Left renal pelvis (tissue), 4 donors: Measurements from ENCODE around the gene FKBP5. TPM values are rescaled to one million over a fixed set of nuclear protein-coding genes. Genes with fewer than 3 reads are reported as not detected.
"Not testable (repeated sequence)": the region's sequence is repeated elsewhere in the genome, so short reads cannot be mapped to it uniquely, and the experiment has no call there.

Experiments
- DNase-seq, 4 donors: peaks; one replicate each; pipeline ENCODE4 v3.0.0-alpha.2; 2013; ENCODE audit warnings: low read depth in 4 of 4, low spot score in 3 of 4
- polyA plus RNA-seq, 4 donors: library from polyadenylated mRNA; unstranded; fragments of 120-200 nt; gene quantifications; one replicate each; pipeline ENCODE4 v1.2.1, GENCODE V29; 2013; ENCODE audit not compliant: insufficient read length in 4 of 4

Gene FKBP5
- polyA plus RNA-seq, 4 donors, result 18.0 to 32.7 (median 26.0) TPM

- no peak for DNase-seq
Measured at GRCh38 chr6:35594503-35595186, 94.1 kb downstream of the FKBP5 start.

GRCh38 chr6:35592178-35592577, 96.5 kb downstream of the FKBP5 start:
- no peak for DNase-seq

- no peak for DNase-seq
Measured at GRCh38 chr6:35590622-35591066, 98.1 kb downstream of the FKBP5 start.

- DNase-seq, result no peak
Measured at GRCh38 chr6:35589904-35590303, 98.8 kb downstream of the FKBP5 start.

GRCh38 chr6:35589201-35589739, 99.4 kb downstream of the FKBP5 start:
- DNase-seq, result no peak

- DNase-seq, result no peak
Measured at GRCh38 chr6:35587167-35587566, 101.5 kb downstream of the FKBP5 start.

- no peak for DNase-seq
Measured at GRCh38 chr6:35586542-35586941, 102.2 kb downstream of the FKBP5 start.

- DNase-seq, result no peak
Measured at GRCh38 chr6:35585658-35586057, 103.1 kb downstream of the FKBP5 start.

GRCh38 chr6:35583893-35584688, 104.6 kb downstream of the FKBP5 start:
- DNase-seq, result peak; percentile 47 to 71 (median 62)

GRCh38 chr6:35582315-35582714, 106.4 kb downstream of the FKBP5 start:
- no peak for DNase-seq

GRCh38 chr6:35581633-35582032, 107.1 kb downstream of the FKBP5 start:
- no peak for DNase-seq

- no peak for DNase-seq
Measured at GRCh38 chr6:35580836-35581235, 107.9 kb downstream of the FKBP5 start.

GRCh38 chr6:35576682-35577081, 112.0 kb downstream of the FKBP5 start:
- no peak for DNase-seq

- DNase-seq, result no peak
Measured at GRCh38 chr6:35573495-35574110, 115.1 kb downstream of the FKBP5 start.

GRCh38 chr6:35570885-35571330, 117.8 kb downstream of the FKBP5 start:
- DNase-seq, result not testable (repeated sequence)

GRCh38 chr6:35569011-35569461, 119.7 kb downstream of the FKBP5 start:
- no peak for DNase-seq

- DNase-seq, result no peak
Measured at GRCh38 chr6:35566794-35567193, 121.9 kb downstream of the FKBP5 start.

GRCh38 chr6:35564733-35565132, 124.0 kb downstream of the FKBP5 start:
- DNase-seq, result no peak

GRCh38 chr6:35562060-35562459, 126.7 kb downstream of the FKBP5 start:
- no peak for DNase-seq

GRCh38 chr6:35561113-35561512, 127.6 kb downstream of the FKBP5 start:
- no peak for DNase-seq

- no peak for DNase-seq
Measured at GRCh38 chr6:35558571-35558970, 130.1 kb downstream of the FKBP5 start.
